HFF-Myc (cell line): ENCODE measurements around the gene MANEAL.

Experiments used
- DNase-seq: peaks from one replicate; pipeline ENCODE4 v3.0.0-alpha.2; 2011; ENCODE audit warnings: low read depth; ENCODE audit errors: extremely low read depth
- H3K4me3 ChIP-seq: replicated peaks from 2 replicates; pipeline ENCODE4 v1.5.1; 2011; ENCODE audit warnings: low read depth, mild to moderate bottlenecking, control low read depth, low read length
- TF ChIP-seq, protein P1 (sequence below): IDR thresholded peaks from 2 replicates; pipeline ENCODE4 v1.5.1; 2012; ENCODE audit warnings: mild to moderate bottlenecking, low read depth, low read length, control low read depth; ENCODE audit errors: missing control alignments

The MANEAL gene

DNA sequence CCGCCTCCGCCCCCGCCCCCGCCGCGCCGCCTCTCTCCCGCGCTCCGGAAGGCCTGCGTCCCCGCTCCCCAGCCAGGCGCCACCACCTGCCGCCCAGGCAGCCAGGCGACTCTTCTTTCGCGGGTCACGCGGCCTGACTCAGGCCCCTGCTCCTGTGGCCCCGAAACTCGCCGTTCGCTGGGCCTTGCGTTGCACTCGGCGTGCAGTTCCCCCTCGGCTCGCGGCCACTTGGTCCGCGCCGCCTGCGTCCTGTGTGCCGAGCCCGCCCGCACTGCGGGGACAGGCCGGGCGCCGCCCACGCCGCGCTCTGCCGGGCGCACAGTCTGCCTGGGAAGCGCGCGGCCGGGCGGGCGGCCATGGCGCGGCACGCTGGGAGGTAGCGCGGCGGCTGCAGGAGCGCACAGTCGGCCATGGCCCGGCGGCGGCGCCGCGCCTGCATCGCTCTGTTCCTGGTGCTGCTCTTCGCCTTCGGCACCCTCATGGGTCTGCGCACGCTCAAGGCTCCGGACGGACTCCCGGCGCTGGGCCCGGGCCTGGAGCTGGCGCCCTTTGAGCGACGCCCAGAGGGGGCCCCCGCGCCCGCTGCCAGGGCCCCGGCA, at the start of gene MANEAL:
Gene MANEAL (plus strand): TSS at position 75 of the 599 bp plus-strand sequence. CDS start 336 bp downstream, at position 411.
- TF ChIP-seq, protein P1, sequence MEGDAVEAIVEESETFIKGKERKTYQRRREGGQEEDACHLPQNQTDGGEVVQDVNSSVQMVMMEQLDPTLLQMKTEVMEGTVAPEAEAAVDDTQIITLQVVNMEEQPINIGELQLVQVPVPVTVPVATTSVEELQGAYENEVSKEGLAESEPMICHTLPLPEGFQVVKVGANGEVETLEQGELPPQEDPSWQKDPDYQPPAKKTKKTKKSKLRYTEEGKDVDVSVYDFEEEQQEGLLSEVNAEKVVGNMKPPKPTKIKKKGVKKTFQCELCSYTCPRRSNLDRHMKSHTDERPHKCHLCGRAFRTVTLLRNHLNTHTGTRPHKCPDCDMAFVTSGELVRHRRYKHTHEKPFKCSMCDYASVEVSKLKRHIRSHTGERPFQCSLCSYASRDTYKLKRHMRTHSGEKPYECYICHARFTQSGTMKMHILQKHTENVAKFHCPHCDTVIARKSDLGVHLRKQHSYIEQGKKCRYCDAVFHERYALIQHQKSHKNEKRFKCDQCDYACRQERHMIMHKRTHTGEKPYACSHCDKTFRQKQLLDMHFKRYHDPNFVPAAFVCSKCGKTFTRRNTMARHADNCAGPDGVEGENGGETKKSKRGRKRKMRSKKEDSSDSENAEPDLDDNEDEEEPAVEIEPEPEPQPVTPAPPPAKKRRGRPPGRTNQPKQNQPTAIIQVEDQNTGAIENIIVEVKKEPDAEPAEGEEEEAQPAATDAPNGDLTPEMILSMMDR: no peak
- DNase-seq: no peak
- peak within 1 kb of the TSS; percentile 36 for H3K4me3 ChIP-seq

DNA sequence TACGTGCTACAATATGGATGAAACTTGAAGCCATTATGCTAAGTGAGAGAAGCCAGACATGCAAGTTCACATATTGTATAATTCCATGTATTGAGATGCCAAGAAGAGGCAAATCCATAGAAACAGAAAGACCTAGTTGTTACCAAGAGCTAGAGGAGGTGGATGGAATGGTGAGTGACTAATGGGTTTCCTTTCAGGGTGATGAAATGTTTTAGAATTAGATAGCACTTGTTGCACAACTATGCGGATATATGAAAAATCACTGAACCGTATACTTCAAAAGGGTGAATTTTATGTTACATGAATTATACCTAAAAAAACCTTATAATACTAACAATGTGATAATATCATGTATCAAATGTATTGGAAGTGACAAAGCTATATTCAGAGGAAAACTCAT, 46.8 kb upstream of the MANEAL start:
- DNase-seq: no peak
- TF ChIP-seq, protein P1: no peak
- H3K4me3 ChIP-seq: no peak overlapping the region

DNA sequence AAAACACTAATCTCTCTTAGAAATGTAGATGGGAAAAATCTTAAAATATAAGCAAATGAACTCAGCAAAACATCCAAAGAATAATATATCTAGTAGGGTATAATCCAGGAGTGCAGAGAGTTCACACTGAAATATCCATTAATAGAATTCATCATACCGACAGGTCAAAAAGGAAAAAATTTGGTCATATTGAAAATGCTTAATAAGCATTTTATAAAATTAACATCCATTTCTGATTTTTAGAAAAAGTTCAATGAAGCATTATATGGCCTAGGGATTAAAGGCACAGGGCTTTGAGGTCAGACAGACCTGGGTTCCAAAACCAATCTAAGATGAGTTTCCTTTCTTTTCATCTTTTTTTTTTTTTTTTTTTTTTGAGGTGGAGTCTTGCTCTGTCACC, 45.1 kb upstream of the MANEAL start:
- TF ChIP-seq, protein P1: no peak

GRCh38 chr1:37752213-37752582, 41.4 kb upstream of the MANEAL start:
- H3K4me3 ChIP-seq: no peak overlapping the region
- no peak for DNase-seq

More for the DNA sequence above, 45.1 kb upstream of the MANEAL start:
- DNase-seq: no peak
- H3K4me3 ChIP-seq: no peak overlapping the region

DNA sequence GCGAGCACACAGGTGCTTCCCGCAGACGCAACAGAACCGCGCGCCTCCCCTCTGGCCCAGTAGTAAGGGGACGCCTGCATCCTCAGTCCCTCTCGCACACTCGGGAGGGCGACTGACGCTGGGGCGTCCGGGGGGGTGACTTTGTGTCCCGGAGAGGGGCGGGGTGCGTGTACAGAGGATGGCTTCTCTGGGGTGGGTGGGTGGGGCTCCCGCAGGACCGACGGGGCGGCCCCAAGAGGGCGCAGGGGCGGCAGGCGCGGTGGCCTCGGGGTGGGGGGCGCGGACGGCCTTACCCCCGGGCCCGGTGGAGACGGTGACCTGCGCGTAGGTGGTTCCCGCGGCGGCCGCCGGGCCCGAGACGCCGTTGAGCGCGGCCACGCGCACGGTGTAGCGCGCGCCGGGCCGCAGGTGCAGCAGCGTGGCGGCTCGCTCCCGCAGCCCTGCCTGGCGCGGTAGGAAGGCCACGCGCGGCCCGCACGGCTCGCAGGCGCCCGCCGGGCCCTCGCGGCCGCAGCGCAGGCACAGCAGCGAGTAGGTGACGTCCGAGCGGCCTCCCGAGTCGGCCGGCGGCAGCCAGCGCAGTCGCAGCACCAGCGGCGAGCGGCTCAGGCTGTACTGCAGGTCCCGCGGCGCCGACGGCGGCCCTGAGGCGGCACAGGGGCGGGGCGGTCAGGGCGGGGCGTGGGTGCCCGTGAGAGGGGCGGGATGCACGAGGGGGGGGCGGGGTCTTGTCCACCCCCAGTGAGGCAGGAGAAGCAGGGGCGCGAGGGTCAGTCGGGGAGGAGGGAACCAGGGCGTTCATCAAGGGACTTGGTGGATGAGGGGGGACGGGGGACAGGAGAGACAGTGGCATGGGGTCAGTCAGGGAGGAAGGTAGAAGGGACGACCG, 40.8 kb upstream of the MANEAL start:
- DNase-seq: no peak
- H3K4me3 ChIP-seq: no peak overlapping the region
- TF ChIP-seq, protein P1: no peak

More at GRCh38 chr1:37752213-37752582, 41.4 kb upstream of the MANEAL start:
- TF ChIP-seq, protein P1: no peak

- TF ChIP-seq, protein P1: no peak
- H3K4me3 ChIP-seq: no peak overlapping the region
- DNase-seq: no peak
These were observed 40.0 kb upstream of the MANEAL start for GRCh38 chr1:37753473-37754321.
